ENCODE data around the gene JUP.

JUP gene

DNA sequence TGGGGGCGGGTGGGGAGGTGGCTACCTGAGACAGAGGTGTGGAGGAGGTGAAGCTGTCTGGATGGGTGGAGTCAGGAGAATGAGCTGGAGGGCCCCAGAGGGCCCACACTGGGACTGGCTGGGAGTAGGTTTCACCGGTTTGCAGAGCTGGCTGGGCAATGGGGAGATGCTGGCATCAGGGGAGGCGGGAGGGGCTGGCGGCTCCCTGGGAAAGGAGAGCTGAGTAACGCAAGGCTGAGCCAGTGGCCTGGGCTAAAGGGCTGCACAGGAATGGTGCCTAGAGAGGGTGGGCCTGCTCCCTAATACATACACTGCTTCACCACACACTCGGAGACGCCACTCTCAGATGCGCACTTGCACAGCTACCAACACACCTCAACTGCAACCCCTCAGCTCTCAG is 12.9 kb upstream of the JUP start:
- in situ Hi-C loops (cut with MboI; ENCODE audit: low pct_unique_long_range_greater_than_20kb, low sequenced_read_pairs, unreplicated experiment): no loop called here
- DNase-seq (ENCODE audit: low spot score): no peak
- TF ChIP-seq, protein P1, sequence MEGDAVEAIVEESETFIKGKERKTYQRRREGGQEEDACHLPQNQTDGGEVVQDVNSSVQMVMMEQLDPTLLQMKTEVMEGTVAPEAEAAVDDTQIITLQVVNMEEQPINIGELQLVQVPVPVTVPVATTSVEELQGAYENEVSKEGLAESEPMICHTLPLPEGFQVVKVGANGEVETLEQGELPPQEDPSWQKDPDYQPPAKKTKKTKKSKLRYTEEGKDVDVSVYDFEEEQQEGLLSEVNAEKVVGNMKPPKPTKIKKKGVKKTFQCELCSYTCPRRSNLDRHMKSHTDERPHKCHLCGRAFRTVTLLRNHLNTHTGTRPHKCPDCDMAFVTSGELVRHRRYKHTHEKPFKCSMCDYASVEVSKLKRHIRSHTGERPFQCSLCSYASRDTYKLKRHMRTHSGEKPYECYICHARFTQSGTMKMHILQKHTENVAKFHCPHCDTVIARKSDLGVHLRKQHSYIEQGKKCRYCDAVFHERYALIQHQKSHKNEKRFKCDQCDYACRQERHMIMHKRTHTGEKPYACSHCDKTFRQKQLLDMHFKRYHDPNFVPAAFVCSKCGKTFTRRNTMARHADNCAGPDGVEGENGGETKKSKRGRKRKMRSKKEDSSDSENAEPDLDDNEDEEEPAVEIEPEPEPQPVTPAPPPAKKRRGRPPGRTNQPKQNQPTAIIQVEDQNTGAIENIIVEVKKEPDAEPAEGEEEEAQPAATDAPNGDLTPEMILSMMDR (IDR thresholded peaks at IDR 0.05; ENCODE audit: extremely low read depth, insufficient read depth, missing control alignments): no peak

DNA sequence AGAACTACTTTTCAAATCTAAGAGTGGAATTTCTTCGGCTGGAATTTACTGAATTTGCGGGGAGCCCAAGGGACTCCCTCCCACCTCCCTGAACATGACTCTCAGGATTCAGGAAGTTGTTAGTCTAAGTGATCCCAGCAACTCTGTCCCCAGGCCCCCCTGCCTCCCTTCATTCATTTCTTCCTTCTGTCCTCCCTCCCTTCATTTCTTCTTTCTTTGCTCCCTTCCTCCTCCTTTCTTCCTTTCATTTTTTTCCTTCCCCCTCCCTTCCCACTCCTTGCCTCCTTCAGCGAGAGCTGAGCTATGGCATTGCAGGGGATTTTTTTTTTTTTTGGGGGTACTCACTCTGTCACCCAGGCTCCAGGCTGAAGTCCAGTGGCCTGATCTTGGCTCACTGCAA is 10.9 kb upstream of the JUP start:
- DNase-seq (ENCODE audit: low spot score): no peak
- in situ Hi-C loops (cut with MboI; ENCODE audit: low pct_unique_long_range_greater_than_20kb, low sequenced_read_pairs, unreplicated experiment): no loop called here
- TF ChIP-seq, protein P1 (IDR thresholded peaks at IDR 0.05; ENCODE audit: extremely low read depth, insufficient read depth, missing control alignments): no peak

DNA sequence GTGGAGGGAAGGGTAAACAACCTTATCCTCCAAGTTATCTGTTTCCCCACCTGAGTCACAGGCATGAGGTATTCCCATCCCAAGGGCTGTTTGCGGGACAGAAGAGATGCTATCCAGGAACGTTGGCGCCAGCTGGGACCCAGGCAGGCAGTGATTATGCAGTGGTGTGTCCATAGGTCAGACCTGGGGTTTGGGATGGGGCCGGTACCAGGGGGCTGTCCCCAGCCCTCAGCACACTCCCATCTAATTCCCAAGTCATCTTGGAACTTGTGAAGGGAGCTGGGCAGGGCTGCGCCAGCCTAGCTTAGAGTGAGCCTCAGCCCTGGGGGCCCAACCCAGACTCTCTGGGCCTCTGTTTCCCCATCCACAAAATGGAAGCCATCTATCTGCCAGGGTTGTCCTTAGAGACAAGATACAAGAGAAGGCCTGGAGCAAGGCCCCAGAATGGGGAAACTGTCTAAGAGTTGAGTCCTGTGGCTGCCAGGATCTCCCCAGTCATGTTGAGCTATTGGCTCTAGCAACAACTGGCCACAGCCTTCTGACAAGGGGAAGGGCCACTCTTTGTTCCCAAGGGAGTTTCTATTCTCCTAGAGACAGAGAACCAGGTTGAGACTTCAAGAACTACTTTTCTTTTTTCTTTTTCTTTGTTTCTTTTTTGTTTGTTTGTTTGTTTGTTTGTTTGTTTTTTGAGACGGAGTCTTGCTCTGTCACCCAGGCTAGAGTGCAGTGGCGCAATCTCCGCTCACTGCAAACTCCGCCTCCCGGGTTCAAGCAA is 9.8 kb upstream of the JUP start:
- DNase-seq (ENCODE audit: low spot score): no peak
- in situ Hi-C loops (cut with MboI; ENCODE audit: low pct_unique_long_range_greater_than_20kb, low sequenced_read_pairs, unreplicated experiment): no loop called here
- TF ChIP-seq, protein P1 (IDR thresholded peaks at IDR 0.05; ENCODE audit: extremely low read depth, insufficient read depth, missing control alignments): no peak

DNA sequence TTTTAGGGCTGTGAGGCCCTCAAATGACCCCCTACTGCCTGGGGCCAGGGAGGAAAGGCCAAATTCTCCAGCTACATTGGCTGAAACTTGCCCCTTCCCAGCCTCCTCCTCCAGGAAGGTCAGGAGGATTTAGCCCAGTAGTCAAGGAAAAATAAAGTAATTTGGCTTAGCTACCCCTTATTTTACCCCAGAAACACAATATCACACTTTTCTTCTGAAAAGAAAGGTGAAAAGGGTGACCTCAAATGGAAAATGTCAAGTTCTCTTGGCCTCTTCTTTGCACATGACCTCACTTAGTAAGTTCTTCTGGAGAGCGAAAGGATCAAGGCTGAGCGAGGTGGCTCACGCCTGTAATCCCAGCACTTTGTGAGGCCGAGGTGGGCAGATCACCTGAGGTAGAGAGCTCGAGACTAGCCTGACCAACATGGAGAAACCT is 8.0 kb upstream of the JUP start:
- in situ Hi-C loops (cut with MboI; ENCODE audit: low pct_unique_long_range_greater_than_20kb, low sequenced_read_pairs, unreplicated experiment): no loop called here
- TF ChIP-seq, protein P1 (IDR thresholded peaks at IDR 0.05; ENCODE audit: extremely low read depth, insufficient read depth, missing control alignments): no peak
- DNase-seq (ENCODE audit: low spot score): no peak

DNA sequence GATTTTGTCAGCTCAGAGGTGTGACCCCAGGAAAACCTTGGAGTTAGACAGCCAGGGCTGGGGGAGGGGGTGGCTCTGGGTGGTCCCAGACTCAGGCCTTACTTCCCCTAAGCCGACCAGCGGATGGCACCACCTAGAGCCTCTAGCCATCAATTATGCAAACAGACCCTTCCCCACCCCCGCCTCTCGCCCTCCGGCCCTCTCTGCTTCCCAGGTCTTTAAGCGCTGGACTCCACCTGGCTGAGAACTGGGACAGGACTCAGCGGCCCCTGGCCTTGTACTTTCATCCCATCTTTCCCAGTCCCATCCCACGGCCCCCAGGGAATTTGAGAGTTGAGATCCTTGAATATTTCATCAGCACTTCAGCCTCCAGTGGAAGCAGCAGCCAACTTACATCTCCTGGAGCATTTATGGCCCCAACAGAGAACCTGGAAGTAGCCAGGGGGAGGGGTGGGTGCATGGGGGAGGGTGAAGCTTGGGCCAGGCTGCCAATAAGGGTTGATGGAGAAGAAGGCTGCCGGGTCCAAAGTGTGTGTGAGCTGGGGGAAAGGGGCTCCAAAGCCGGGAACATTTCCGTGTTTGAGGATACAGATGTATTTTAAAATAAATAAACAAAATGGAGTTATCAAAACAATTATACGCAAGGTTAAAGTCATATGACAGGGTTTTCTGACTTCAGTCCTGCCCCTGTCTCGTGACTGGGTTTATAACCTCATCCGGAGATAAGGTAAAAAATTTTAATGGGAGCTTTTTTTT is 7.5 kb upstream of the JUP start:
- no peak for DNase-seq (ENCODE audit: low spot score)
- TF ChIP-seq, protein P1 (IDR thresholded peaks at IDR 0.05; ENCODE audit: extremely low read depth, insufficient read depth, missing control alignments): no peak
- in situ Hi-C loops (cut with MboI; ENCODE audit: low pct_unique_long_range_greater_than_20kb, low sequenced_read_pairs, unreplicated experiment): no loop called here

DNA sequence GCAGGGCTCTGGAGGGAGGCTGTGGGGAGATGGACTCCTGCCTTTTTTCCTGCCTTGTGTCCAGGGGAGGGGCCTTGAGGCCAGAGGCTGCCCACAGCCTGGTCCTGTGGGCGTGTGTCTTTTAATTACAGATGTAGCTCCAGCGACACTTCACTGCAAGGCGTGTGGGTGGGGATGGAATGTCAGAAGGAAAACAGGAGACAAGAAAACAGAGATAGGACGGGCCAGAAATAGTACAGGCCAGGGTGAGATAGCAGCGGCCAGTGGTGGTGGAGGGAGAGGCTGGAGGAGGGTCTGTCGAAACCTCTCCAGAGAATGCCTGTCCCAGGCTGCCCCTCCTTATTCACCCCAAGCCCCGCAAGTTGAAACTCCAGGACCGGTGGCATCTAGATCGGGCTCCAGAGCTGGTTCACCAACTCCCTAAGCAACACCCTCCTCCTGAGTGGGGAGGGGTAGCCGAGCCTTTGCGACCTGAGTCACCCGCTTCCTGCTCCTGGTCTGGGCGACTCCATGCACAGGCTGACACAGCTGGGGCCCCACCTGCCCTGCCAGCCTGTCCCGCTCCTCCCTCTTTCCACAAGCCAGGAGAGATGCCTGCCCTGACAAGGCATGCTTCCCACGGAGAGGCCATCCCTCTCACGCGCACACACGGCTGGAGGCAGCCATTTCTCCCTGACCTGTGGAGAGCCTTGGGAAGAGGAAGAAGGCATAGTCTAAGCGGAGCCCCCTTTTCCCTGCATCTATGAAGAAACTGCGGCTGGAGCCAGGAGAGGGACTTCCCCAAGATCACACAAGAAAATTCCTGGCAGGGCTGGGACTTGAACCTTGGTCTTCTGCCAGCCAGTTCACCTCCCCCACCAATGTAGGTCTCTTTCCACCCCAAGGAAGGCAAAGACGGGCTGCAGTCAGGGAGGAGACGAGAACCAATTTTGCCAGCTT is 6.6 kb upstream of the JUP start:
- DNase-seq (ENCODE audit: low spot score): no peak
- TF ChIP-seq, protein P1 (IDR thresholded peaks at IDR 0.05; ENCODE audit: extremely low read depth, insufficient read depth, missing control alignments): no peak
- in situ Hi-C loops (cut with MboI; ENCODE audit: low pct_unique_long_range_greater_than_20kb, low sequenced_read_pairs, unreplicated experiment): no loop called here
